ENCODE results near the gene PLAAT3.
"Not testable (repeated sequence)": the region's sequence is repeated elsewhere in the genome, so short reads cannot be mapped to it uniquely, and the experiment has no call there.

PLAAT3 gene

GRCh38 chr11:63530021-63530420 lies 84.2 kb downstream of the PLAAT3 start:
- no peak for TF ChIP-seq CTCF (IDR thresholded peaks at IDR 0.05; ENCODE audit: low read depth, low read length)
- Histone ChIP-seq H3K36me3 (no peaks in the 10 kb centered on the region), H3K27me3 (no peaks in the 10 kb centered on the region), H3K4me3 (ENCODE audit: low read depth, low read length) (no peak overlapping the region), H3K9me3 (no peaks in the 10 kb centered on the region), H3K4me1 (no peaks in the 10 kb centered on the region)
- DNase-seq = no peak

GRCh38 chr11:63529373-63529772 lies 84.9 kb downstream of the PLAAT3 start:
- H3K4me3 ChIP-seq (ENCODE audit: low read depth, low read length); H3K9me3 ChIP-seq; H3K27me3 ChIP-seq; H3K36me3 ChIP-seq; H3K4me1 ChIP-seq; DNase-seq: not testable (repeated sequence)

GRCh38 chr11:63528729-63529278 lies 85.4 kb downstream of the PLAAT3 start:
- H3K27me3 ChIP-seq; DNase-seq; H3K4me3 ChIP-seq (ENCODE audit: low read depth, low read length); H3K9me3 ChIP-seq; H3K36me3 ChIP-seq; H3K4me1 ChIP-seq: not testable (repeated sequence)

- not testable (repeated sequence) for H3K4me1 ChIP-seq; DNase-seq; H3K27me3 ChIP-seq; H3K36me3 ChIP-seq; H3K4me3 ChIP-seq (ENCODE audit: low read depth, low read length); H3K9me3 ChIP-seq
These were observed 86.1 kb downstream of the PLAAT3 start for GRCh38 chr11:63528156-63528555.

- H3K36me3 ChIP-seq = no peaks in the 10 kb centered on the region
- no peak overlapping the region for H3K4me3 ChIP-seq (ENCODE audit: low read depth, low read length)
- H3K27me3 ChIP-seq = no peaks in the 10 kb centered on the region
- DNase-seq = no peak
- no peaks in the 10 kb centered on the region for H3K4me1 ChIP-seq
- no peak for TF ChIP-seq CTCF (IDR thresholded peaks at IDR 0.05; ENCODE audit: low read depth, low read length)
- no peaks in the 10 kb centered on the region for H3K9me3 ChIP-seq
These were observed 86.6 kb downstream of the PLAAT3 start for GRCh38 chr11:63527667-63528066.
